ENCODE results near the gene TEK.

DNA sequence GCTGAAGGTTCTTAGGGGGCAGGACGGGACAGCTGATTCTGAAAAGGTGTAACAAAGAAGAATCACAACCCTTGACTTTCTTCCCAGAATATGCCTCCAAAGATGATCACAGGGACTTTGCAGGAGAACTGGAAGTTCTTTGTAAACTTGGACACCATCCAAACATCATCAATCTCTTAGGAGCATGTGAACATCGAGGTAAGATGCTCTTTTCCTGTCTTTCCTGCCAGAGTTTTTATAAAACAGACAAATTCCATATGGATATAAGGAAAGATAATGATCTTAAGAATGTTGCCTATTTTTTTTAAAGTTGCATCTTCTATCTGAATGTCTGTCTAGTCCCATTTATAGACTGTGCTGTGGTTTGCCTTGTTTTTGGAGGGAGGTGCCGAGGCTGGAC lies 100.0 kb downstream of the TEK start:
- no peak for TF ChIP-seq CTCF (IDR thresholded peaks at IDR 0.05)
- no peak for TF ChIP-seq POLR2A (IDR thresholded peaks at IDR 0.05)
- TF ChIP-seq POLR2AphosphoS5 (IDR thresholded peaks at IDR 0.05), result no peak
